Upper lobe of left lung (tissue), 6 donors: ENCODE measurements around the gene CD99L2. TPM values are rescaled to one million over a fixed set of nuclear protein-coding genes. Genes with fewer than 3 reads are reported as not detected.

Experiments used
- ATAC-seq, 2 donors: fragments of 200-7000 bp; cut with Tn5 transposase; one replicate each; pipeline ENCODE4 v1.9.1; 2022; ENCODE audit warnings: mild to moderate bottlenecking in 2 of 2, moderate library complexity in 2 of 2; ENCODE audit not compliant: low FRiP score in 2 of 2
- DNase-seq, 2 donors: peaks; one replicate each; pipeline ENCODE4 v3.0.0-alpha.2; 2019 to 2020
- H3K27ac ChIP-seq, 4 donors: fragments of 200-600 bp; sonication (generic); one replicate each; pipeline ENCODE4 v1.5.1; 2016 to 2019
- H3K27me3 ChIP-seq, 4 donors: fragments of 200-600 bp; sonication (generic); one replicate each; pipeline ENCODE4 v1.5.1; 2017 to 2019
- H3K36me3 ChIP-seq, 4 donors: fragments of 200-600 bp; sonication (generic); one replicate each; pipeline ENCODE4 v1.5.1; 2016 to 2019
- H3K4me1 ChIP-seq, 4 donors: fragments of 200-600 bp; sonication (generic); one replicate each; pipeline ENCODE4 v1.5.1; 2018 to 2019
- H3K4me3 ChIP-seq, 4 donors: fragments of 200-600 bp; sonication (generic); one replicate each; pipeline ENCODE4 v1.5.1; 2017 to 2019; ENCODE audit warnings: mild to moderate bottlenecking in 2 of 4, moderate library complexity in 1 of 4
- H3K9me3 ChIP-seq, 4 donors: fragments of 200-600 bp; sonication (generic); one replicate each; pipeline ENCODE4 v1.5.1; 2018 to 2019
- EP300 ChIP-seq, 4 donors: sonication (generic); formaldehyde crosslinking; IDR thresholded peaks; one replicate each; pipeline ENCODE4 v1.5.1; 2017; ENCODE audit warnings: antibody characterized with exemption in 4 of 4, control low read depth in 2 of 4
- POLR2A ChIP-seq, 4 donors: fragments of 450-650 bp; IDR thresholded peaks; one replicate each; pipeline ENCODE4 v1.5.1; 2016 to 2017; ENCODE audit warnings: antibody characterized with exemption in 4 of 4, mild to moderate bottlenecking in 2 of 4
- POLR2AphosphoS5 ChIP-seq, 2 donors: sonication (generic); formaldehyde crosslinking; IDR thresholded peaks; one replicate each; pipeline ENCODE4 v1.5.1; 2017; ENCODE audit warnings: antibody characterized with exemption in 2 of 2
- WGBS, 2 donors: methylation state at CpG; one replicate each; pipeline ENCODE4 v1.1.5; 2017 to 2018; 5-methylcytosine and 5-hydroxymethylcytosine counted together
- total RNA-seq, 6 donors: library from RNA; depleted of rRNA in 4 of 6; stranded (reverse); fragments of >200 nt in 4 of 6; gene quantifications; one replicate each; pipeline versions ENCODE4 v1.1.0 to v1.2.1, GENCODE V29; 2016 to 2021
- TF ChIP-seq, protein P1 (sequence below), 6 experiments: fragments of 450-650 bp in 4 of 6; fragments of 200-600 bp in 2 of 6; sonication (generic) in 2 of 6; IDR thresholded peaks; one replicate each; pipeline ENCODE4 v1.5.1; 2016 to 2019; ENCODE audit warnings: antibody characterized with exemption in 6 of 6
- donor health status: DM: no; HTN: no; CAD: no; lungs with moderate emphysema.
- donor health status: DM: no; HTN: yes; CAD: no; lungs with severe emphysema.

CD99L2 gene
- total RNA-seq, 6 donors from 2014 or later: 16.8 to 41.6 (median 34.9) TPM

DNA sequence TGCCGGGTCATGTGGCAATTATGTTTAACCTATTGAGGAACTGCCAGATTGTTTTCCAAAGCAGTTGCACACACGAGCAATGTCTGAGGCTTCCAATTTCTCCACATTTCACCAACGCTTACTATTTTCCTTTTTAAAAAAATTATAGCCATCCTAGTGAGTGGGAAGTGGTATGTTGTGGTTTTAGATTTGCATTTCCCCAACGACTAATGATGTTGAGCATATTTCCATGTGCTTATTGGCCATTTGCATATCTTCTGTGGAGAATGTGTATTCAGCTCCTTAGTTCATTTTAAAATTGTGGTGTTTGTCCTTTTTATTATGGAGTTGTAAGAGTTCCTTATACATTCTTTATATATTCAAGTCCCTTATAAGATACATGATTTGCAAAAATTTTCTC lies 145.1 kb downstream of the CD99L2 start:
- no peak for ATAC-seq
- DNase-seq: no peak
- no peaks in the 10 kb centered on the region for H3K27me3 ChIP-seq
- peaks cover 0 to 39% (median 5%) of the 10 kb centered on the region in 4 donors for H3K36me3 ChIP-seq
- WGBS, 2 donors: 73 to 74% methylated on average over 4 of the region's 4 CpGs
- no peaks in the 10 kb centered on the region for H3K9me3 ChIP-seq
- TF ChIP-seq POLR2A (IDR thresholded peaks at IDR 0.05): no peak
- TF ChIP-seq, protein P1, sequence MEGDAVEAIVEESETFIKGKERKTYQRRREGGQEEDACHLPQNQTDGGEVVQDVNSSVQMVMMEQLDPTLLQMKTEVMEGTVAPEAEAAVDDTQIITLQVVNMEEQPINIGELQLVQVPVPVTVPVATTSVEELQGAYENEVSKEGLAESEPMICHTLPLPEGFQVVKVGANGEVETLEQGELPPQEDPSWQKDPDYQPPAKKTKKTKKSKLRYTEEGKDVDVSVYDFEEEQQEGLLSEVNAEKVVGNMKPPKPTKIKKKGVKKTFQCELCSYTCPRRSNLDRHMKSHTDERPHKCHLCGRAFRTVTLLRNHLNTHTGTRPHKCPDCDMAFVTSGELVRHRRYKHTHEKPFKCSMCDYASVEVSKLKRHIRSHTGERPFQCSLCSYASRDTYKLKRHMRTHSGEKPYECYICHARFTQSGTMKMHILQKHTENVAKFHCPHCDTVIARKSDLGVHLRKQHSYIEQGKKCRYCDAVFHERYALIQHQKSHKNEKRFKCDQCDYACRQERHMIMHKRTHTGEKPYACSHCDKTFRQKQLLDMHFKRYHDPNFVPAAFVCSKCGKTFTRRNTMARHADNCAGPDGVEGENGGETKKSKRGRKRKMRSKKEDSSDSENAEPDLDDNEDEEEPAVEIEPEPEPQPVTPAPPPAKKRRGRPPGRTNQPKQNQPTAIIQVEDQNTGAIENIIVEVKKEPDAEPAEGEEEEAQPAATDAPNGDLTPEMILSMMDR (IDR thresholded peaks at IDR 0.05): no peak
- TF ChIP-seq EP300 (IDR thresholded peaks at IDR 0.05): no peak
- no peak for TF ChIP-seq POLR2AphosphoS5 (IDR thresholded peaks at IDR 0.05)
- no peaks in the 10 kb centered on the region for H3K4me1 ChIP-seq
- no peak overlapping the region for H3K27ac ChIP-seq
- no peak overlapping the region for H3K4me3 ChIP-seq

DNA sequence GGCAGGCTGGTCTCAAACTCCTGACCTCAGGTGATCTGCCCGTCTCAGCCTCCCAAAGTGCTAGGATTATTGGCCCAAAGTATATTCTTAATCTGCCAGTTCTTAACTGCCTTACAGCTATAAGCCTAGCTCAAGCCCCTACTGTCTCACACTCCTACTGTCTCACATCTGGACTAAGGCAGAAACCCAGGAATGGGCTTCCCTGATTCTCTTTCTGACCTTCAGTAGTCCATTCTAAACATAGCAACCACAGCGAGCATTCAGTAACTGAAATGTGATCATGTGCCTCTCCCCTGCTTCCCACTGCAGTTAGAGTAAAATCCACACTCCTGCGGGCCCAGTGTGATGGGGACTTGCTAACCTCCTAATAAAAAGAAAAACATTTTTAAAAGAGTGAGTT lies 146.3 kb downstream of the CD99L2 start:
- WGBS, 2 donors: 88 to 97% methylated on average over 2 to 3 of the region's 3 CpGs
- TF ChIP-seq, protein P1 (IDR thresholded peaks at IDR 0.05): no peak
- TF ChIP-seq EP300 (IDR thresholded peaks at IDR 0.05) (no peak), POLR2A (IDR thresholded peaks at IDR 0.05) (no peak), POLR2AphosphoS5 (IDR thresholded peaks at IDR 0.05) (no peak)
- H3K9me3 ChIP-seq: no peaks in the 10 kb centered on the region
- H3K4me1 ChIP-seq: no peaks in the 10 kb centered on the region
- no peak overlapping the region for H3K4me3 ChIP-seq
- ATAC-seq (no peak), DNase-seq (no peak)
- peaks cover 0 to 35% (median 5%) of the 10 kb centered on the region in 4 donors for H3K36me3 ChIP-seq
- H3K27me3 ChIP-seq: no peaks in the 10 kb centered on the region
- H3K27ac ChIP-seq: no peak overlapping the region

DNA sequence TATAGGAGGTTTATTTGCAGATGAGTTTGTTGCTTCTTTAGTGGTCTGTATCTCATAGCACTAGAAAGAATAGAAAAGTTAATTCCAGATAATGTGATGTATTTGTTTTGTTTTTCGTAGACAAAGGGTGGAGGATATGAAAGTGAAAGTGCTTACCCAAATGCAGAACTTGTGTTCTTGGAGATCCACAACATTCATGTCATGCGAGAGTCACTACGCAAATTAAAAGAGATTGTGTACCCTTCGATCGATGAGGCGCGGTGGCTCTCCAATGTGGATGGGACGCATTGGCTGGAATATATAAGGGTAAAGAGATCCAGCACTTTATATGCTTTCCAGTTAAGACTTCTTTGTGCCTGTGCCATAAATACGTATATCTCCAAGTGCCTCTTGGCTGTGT lies 162.0 kb downstream of the CD99L2 start:
- WGBS, 2 donors: 61 to 77% methylated on average over 9 of the region's 9 CpGs
- peak overlapping the region in 1 of 4 donors; percentile 19 for H3K4me3 ChIP-seq
- TF ChIP-seq, protein P1 (IDR thresholded peaks at IDR 0.05): no peak
- TF ChIP-seq POLR2A (IDR thresholded peaks at IDR 0.05) (no peak), POLR2AphosphoS5 (IDR thresholded peaks at IDR 0.05) (no peak), EP300 (IDR thresholded peaks at IDR 0.05) (no peak)
- H3K27me3 ChIP-seq: no peaks in the 10 kb centered on the region
- no peaks in the 10 kb centered on the region for H3K4me1 ChIP-seq
- H3K36me3 ChIP-seq: peaks cover 0 to 46% (median 5%) of the 10 kb centered on the region in 4 donors
- DNase-seq (no peak), ATAC-seq (no peak)
- no peaks in the 10 kb centered on the region for H3K9me3 ChIP-seq
- H3K27ac ChIP-seq: peak overlapping the region in 2 of 4 donors; percentile 14 to 26

DNA sequence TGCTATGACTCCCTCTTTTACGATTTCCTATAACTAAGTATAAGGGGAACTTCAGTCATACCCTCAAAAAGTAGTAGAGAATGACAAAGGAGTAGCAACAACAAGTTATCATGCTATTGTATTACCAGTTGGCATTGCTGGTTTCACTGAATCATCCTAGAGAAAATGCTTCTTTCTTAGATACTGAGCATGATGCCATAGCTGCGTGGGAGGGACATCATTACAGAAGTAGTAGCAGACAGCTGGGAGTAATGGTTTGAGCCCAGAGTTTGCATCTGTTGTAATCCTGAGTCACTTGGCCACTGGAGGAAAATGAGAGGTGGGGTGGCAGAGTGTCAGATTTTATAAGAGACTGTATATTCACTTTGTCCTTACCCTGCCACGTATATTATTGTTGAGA lies 166.7 kb downstream of the CD99L2 start:
- H3K27me3 ChIP-seq: no peaks in the 10 kb centered on the region
- 65 to 95% methylated on average over 3 of the region's 3 CpGs for WGBS, 2 donors
- DNase-seq (no peak), ATAC-seq (peak in 1 of 2 donors; percentile 85)
- no peak overlapping the region for H3K27ac ChIP-seq
- H3K4me3 ChIP-seq: no peak overlapping the region
- H3K36me3 ChIP-seq: peaks cover 0 to 40% (median 0%) of the 10 kb centered on the region in 4 donors
- no peaks in the 10 kb centered on the region for H3K9me3 ChIP-seq
- H3K4me1 ChIP-seq: no peaks in the 10 kb centered on the region
- TF ChIP-seq, protein P1 (IDR thresholded peaks at IDR 0.05): no peak
- TF ChIP-seq EP300 (IDR thresholded peaks at IDR 0.05) (no peak), POLR2A (IDR thresholded peaks at IDR 0.05) (no peak), POLR2AphosphoS5 (IDR thresholded peaks at IDR 0.05) (no peak)

DNA sequence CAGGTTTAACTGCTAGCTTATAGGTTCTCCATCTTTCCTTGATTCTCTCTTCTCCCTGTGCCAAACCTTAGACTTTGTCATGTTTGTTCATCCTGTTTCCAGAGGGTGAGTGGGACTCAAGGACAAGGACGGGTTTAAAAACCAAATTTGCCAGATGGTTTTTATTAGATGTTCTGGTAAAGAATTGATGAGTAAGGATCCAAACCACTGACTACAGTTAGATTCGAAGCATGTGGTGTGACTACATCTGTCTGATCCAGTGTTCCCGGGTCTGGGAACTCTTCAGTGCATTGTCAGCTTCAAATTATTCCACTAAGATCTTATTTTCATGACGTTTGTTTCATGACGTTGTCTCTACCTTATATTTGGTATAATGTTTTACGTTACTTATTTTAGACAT lies 167.7 kb downstream of the CD99L2 start:
- Histone ChIP-seq H3K9me3 (no peaks in the 10 kb centered on the region), H3K27ac (no peak overlapping the region), H3K27me3 (no peaks in the 10 kb centered on the region), H3K36me3 (peaks cover 0 to 40% (median 0%) of the 10 kb centered on the region in 4 donors), H3K4me3 (no peak overlapping the region), H3K4me1 (no peaks in the 10 kb centered on the region)
- WGBS, 2 donors: 79 to 91% methylated on average over 5 to 6 of the region's 6 CpGs
- ATAC-seq (no peak), DNase-seq (no peak)
- TF ChIP-seq POLR2AphosphoS5 (IDR thresholded peaks at IDR 0.05) (no peak), POLR2A (IDR thresholded peaks at IDR 0.05) (no peak), EP300 (IDR thresholded peaks at IDR 0.05) (no peak)
- TF ChIP-seq, protein P1 (IDR thresholded peaks at IDR 0.05): no peak
